SU-DHL-6 (cell line): Measurements from ENCODE around the gene NKX1-2.

Experiments used
- H2AFZ ChIP-seq: fragments of 200-600 bp; sonication (generic); 2 replicates; pipeline ENCODE4 v1.6.1; 2014; ENCODE audit warnings: low read depth, mild to moderate bottlenecking, moderate library complexity, mixed read lengths, antibody characterized with exemption, low read length; ENCODE audit not compliant: severe bottlenecking
- H3F3A ChIP-seq: fragments of 200-600 bp; shearing (Covaris generic); 2 replicates; pipeline ENCODE4 v1.6.0; 2016; ENCODE audit warnings: antibody characterized with exemption, mild to moderate bottlenecking; ENCODE audit not compliant: insufficient read depth
- H3K27ac ChIP-seq: fragments of 200-600 bp; sonication (generic); 2 replicates; pipeline ENCODE4 v1.5.1; 2016; ENCODE audit warnings: low read depth, mild to moderate bottlenecking, low read length, moderate library complexity, mixed read lengths
- H3K27me3 ChIP-seq: fragments of 200-600 bp; sonication (generic), shearing (Covaris generic); 2 replicates; pipeline ENCODE4 v1.6.0; 2014; ENCODE audit warnings: mild to moderate bottlenecking, low read length
- H3K36me3 ChIP-seq: fragments of 200-600 bp; sonication (generic); 2 replicates; pipeline ENCODE4 v1.6.1; 2014; ENCODE audit warnings: mild to moderate bottlenecking, low read length, mixed read lengths
- H3K4me2 ChIP-seq: fragments of 300-600, 200-600 bp; shearing (Covaris generic), sonication (generic); 2 replicates; pipeline ENCODE4 v1.6.0; 2014; ENCODE audit warnings: low read length, low read depth, mild to moderate bottlenecking; ENCODE audit not compliant: poor library complexity, severe bottlenecking
- H3K4me3 ChIP-seq: fragments of 200-600 bp; sonication (generic); 2 replicates; pipeline ENCODE4 v1.5.1; 2014; ENCODE audit warnings: antibody characterized with exemption, low read length, mild to moderate bottlenecking, mixed read lengths; ENCODE audit not compliant: insufficient read depth, poor library complexity, severe bottlenecking
- H3K79me2 ChIP-seq: fragments of 200-600 bp; sonication (generic); 2 replicates; pipeline ENCODE4 v1.6.1; 2014; ENCODE audit warnings: mild to moderate bottlenecking, low read length, moderate library complexity; ENCODE audit not compliant: insufficient read depth
- H3K9ac ChIP-seq: fragments of 200-600 bp; sonication (generic); 2 replicates; pipeline ENCODE4 v1.7.0; 2014; ENCODE audit warnings: mild to moderate bottlenecking, low read length
- H3K9me2 ChIP-seq: fragments of 200-600 bp; sonication (generic); replicated peaks from 2 replicates; pipeline ENCODE4 v1.6.1; 2014; ENCODE audit warnings: low read length; ENCODE audit not compliant: insufficient read depth
- H3K9me3 ChIP-seq: fragments of 200-600 bp; sonication (generic); 2 replicates; pipeline ENCODE4 v1.6.1; 2014; ENCODE audit warnings: low read length, mixed read lengths; ENCODE audit not compliant: insufficient read depth
- H4K20me1 ChIP-seq: fragments of 200-600 bp; sonication (generic); 2 replicates; pipeline ENCODE4 v1.6.1; 2014; ENCODE audit warnings: low read depth, mild to moderate bottlenecking, antibody characterized with exemption, low read length, moderate library complexity, mixed read lengths
- CTCF ChIP-seq: fragments of 200-600 bp; sonication (generic); IDR thresholded peaks from one replicate; pipeline ENCODE4 v1.5.1; 2017; ENCODE audit warnings: antibody characterized with exemption, mild to moderate bottlenecking, low read length, moderate library complexity; ENCODE audit not compliant: insufficient read depth, poor library complexity, severe bottlenecking
- EZH2phosphoT487 ChIP-seq: fragments of 200-600 bp; sonication (generic), shearing (Covaris generic); conservative IDR thresholded peaks from 2 replicates; pipeline ENCODE4 v1.6.1; 2018; ENCODE audit warnings: mild to moderate bottlenecking, antibody characterized with exemption, low read length, moderate library complexity, mixed read lengths

NKX1-2 gene

GRCh38 chr10:124496620-124497019, 46.8 kb upstream of the NKX1-2 start:
- Histone ChIP-seq H3K9me3 (peaks cover 5% of the 10 kb centered on the region; the same call in 1 of the 2 replicates), H3K4me2 (no peak overlapping the region), H4K20me1 (no peaks in the 10 kb centered on the region), H3K27me3 (no peaks in the 10 kb centered on the region), H3K9me2 (no peaks in the 10 kb centered on the region), H3K36me3 (peaks cover 7% of the 10 kb centered on the region; the same call in 1 of the 2 replicates), H3K4me3 (no peak overlapping the region), H2AFZ (no peak overlapping the region), H3K27ac (no peak overlapping the region), H3F3A (no peaks in the 10 kb centered on the region), H3K9ac (no peak overlapping the region), H3K79me2 (no peaks in the 10 kb centered on the region)
- TF ChIP-seq EZH2phosphoT487 (no peak), CTCF (no peak)

GRCh38 chr10:124496150-124496549, 46.3 kb upstream of the NKX1-2 start:
- Histone ChIP-seq H3K79me2 (no peaks in the 10 kb centered on the region), H3K4me2 (no peak overlapping the region), H3K9ac (no peak overlapping the region), H3K27ac (no peak overlapping the region), H2AFZ (no peak overlapping the region), H3K9me3 (peaks cover 5% of the 10 kb centered on the region; the same call in 1 of the 2 replicates), H4K20me1 (no peaks in the 10 kb centered on the region), H3F3A (no peaks in the 10 kb centered on the region), H3K9me2 (no peaks in the 10 kb centered on the region), H3K4me3 (no peak overlapping the region), H3K36me3 (peaks cover 7% of the 10 kb centered on the region; the same call in 1 of the 2 replicates), H3K27me3 (no peaks in the 10 kb centered on the region)
- TF ChIP-seq CTCF = no peak
- no peak for TF ChIP-seq EZH2phosphoT487

- no peak overlapping the region for H3K27ac ChIP-seq
- H3K36me3 ChIP-seq = 0 out of 2 replicates have a peak, but pooled peaks cover 4% of the 10 kb centered on the region
- H3K27me3 ChIP-seq = no peaks in the 10 kb centered on the region
- H3K4me3 ChIP-seq = no peak overlapping the region
- no peaks in the 10 kb centered on the region for H3K79me2 ChIP-seq
- no peak overlapping the region for H3K9ac ChIP-seq
- no peaks in the 10 kb centered on the region for H3K9me2 ChIP-seq
- H2AFZ ChIP-seq = no peak overlapping the region
- peaks cover under 1% of the 10 kb centered on the region; the same call in 1 of the 2 replicates for H3K9me3 ChIP-seq
- TF ChIP-seq CTCF (no peak), EZH2phosphoT487 (no peak)
- H4K20me1 ChIP-seq = no peaks in the 10 kb centered on the region
- H3K4me2 ChIP-seq = no peak overlapping the region
- H3F3A ChIP-seq = no peaks in the 10 kb centered on the region
Measured at GRCh38 chr10:124495725-124496124, 45.9 kb upstream of the NKX1-2 start.

- TF ChIP-seq EZH2phosphoT487 (no peak), CTCF (no peak)
- Histone ChIP-seq H3K9me3 (no peaks in the 10 kb centered on the region), H3K79me2 (no peaks in the 10 kb centered on the region), H3K27ac (no peak overlapping the region), H3K4me2 (no peak overlapping the region), H3K9ac (no peak overlapping the region), H3K36me3 (no peaks in the 10 kb centered on the region), H3K9me2 (no peaks in the 10 kb centered on the region), H3K27me3 (no peaks in the 10 kb centered on the region), H3K4me3 (no peak overlapping the region), H4K20me1 (no peaks in the 10 kb centered on the region), H2AFZ (no peak overlapping the region), H3F3A (no peaks in the 10 kb centered on the region)
Measured at GRCh38 chr10:124495162-124495561, 45.3 kb upstream of the NKX1-2 start.
